A673 (cell line): Measurements from ENCODE around the gene STH. TPM values are rescaled to one million over a fixed set of nuclear protein-coding genes. Genes with fewer than 3 reads are reported as not detected.

Experiments
- BruUV-seq: library from RNA; stranded (reverse); fragments of 400-500 nt; replicated peaks from 2 replicates; lab custom pipeline; 2021; lab: Mats Ljungman, UMichigan
- CTCF ChIA-PET: fragments of 300-600 bp; sonication (Branson Sonifier 250); formaldehyde crosslinking; loops from one replicate; lab custom pipeline; 2022; ENCODE audit warnings: antibody characterized with exemption; lab: Charles Lee
- POLR2A ChIA-PET: fragments of 300-600 bp; sonication (Branson Sonifier 250); formaldehyde crosslinking; loops from one replicate; lab custom pipeline; 2022; ENCODE audit warnings: antibody characterized with exemption; ENCODE audit not compliant: low non-redundant PET; lab: Charles Lee
- DNase-seq: peaks from one replicate; pipeline ENCODE4 v3.0.0-alpha.2; 2015; ENCODE audit warnings: low spot score
- H3K27ac ChIP-seq: fragments of 200-600 bp; sonication (generic); 2 replicates; pipeline ENCODE4 v1.5.1; 2016; ENCODE audit warnings: mixed run types, low read depth, mild to moderate bottlenecking, mixed read lengths, antibody characterized with exemption, low read length; ENCODE audit not compliant: poor library complexity, severe bottlenecking
- H3K27me3 ChIP-seq: fragments of 200-600 bp; sonication (generic); replicated peaks from 2 replicates; pipeline ENCODE4 v1.6.1; 2017; ENCODE audit warnings: mixed run types, low read depth, mild to moderate bottlenecking, mixed read lengths, antibody characterized with exemption, low read length; ENCODE audit not compliant: insufficient read depth, poor library complexity
- H3K36me3 ChIP-seq: fragments of 200-600 bp; sonication (generic); 2 replicates; pipeline ENCODE4 v1.6.1; 2016; ENCODE audit warnings: mixed run types, mild to moderate bottlenecking, mixed read lengths, antibody characterized with exemption, low read length; ENCODE audit not compliant: insufficient read depth, poor library complexity, severe bottlenecking
- H3K4me1 ChIP-seq: fragments of 200-600 bp; sonication (generic); 2 replicates; pipeline ENCODE4 v1.6.1; 2017; ENCODE audit warnings: mixed run types, mild to moderate bottlenecking, mixed read lengths, antibody characterized with exemption, low read length; ENCODE audit not compliant: insufficient read depth, poor library complexity, severe bottlenecking
- H3K4me3 ChIP-seq: fragments of 200-600 bp; sonication (generic); 2 replicates; pipeline ENCODE4 v1.5.1; 2016; ENCODE audit warnings: low read depth, mixed run types, mild to moderate bottlenecking, mixed read lengths, low read length; ENCODE audit not compliant: poor library complexity, severe bottlenecking
- H3K9me3 ChIP-seq: fragments of 200-600 bp; sonication (generic); 2 replicates; pipeline ENCODE4 v1.6.1; 2016; ENCODE audit warnings: mixed run types, low read depth, mild to moderate bottlenecking, mixed read lengths, antibody characterized with exemption, low read length; ENCODE audit not compliant: poor library complexity, severe bottlenecking
- EZH2 ChIP-seq: fragments of 200-600 bp; sonication (generic); IDR thresholded peaks from 2 replicates; pipeline ENCODE4 v1.6.1; 2017; ENCODE audit warnings: borderline replicate concordance, low read depth, mild to moderate bottlenecking, mixed read lengths, antibody characterized with exemption, low read length; ENCODE audit not compliant: poor library complexity, severe bottlenecking
- intact Hi-C: fragments of 100-400 bp; cut with micrococcal nuclease; formaldehyde crosslinking; loops from one replicate; pipeline ENCODE4 v1.10.0; 2022; ENCODE audit not compliant: unreplicated experiment
- total RNA-seq: library from RNA; stranded (reverse); gene quantifications from 2 replicates; pipeline ENCODE4 v1.2.3, GENCODE V29; 2021
- TF ChIP-seq, protein P1 (sequence below): fragments of 300-800, 200-600 bp; sonication (generic); conservative IDR thresholded peaks from 2 replicates; pipeline ENCODE4 v1.5.1; 2017; ENCODE audit warnings: low read depth, mild to moderate bottlenecking, antibody characterized with exemption, low read length, moderate library complexity, mixed read lengths

STH gene
- total RNA-seq, 1 experiment from 2014 or later, result not detected

GRCh38 chr17:46028374-46028773 is 29.3 kb downstream of the STH start:
- Histone ChIP-seq H3K4me1 (no peaks in the 10 kb centered on the region), H3K4me3 (no peak overlapping the region), H3K36me3 (peaks cover 14% of the 10 kb centered on the region), H3K27ac (no peak overlapping the region), H3K9me3 (no peaks in the 10 kb centered on the region), H3K27me3 (no peaks in the 10 kb centered on the region)
- BruUV-seq, result no TSS peak
- no peak for DNase-seq
- ChIA-PET CTCF (no interaction called here), POLR2A (no interaction called here)
- no peak for TF ChIP-seq EZH2
- TF ChIP-seq, protein P1, sequence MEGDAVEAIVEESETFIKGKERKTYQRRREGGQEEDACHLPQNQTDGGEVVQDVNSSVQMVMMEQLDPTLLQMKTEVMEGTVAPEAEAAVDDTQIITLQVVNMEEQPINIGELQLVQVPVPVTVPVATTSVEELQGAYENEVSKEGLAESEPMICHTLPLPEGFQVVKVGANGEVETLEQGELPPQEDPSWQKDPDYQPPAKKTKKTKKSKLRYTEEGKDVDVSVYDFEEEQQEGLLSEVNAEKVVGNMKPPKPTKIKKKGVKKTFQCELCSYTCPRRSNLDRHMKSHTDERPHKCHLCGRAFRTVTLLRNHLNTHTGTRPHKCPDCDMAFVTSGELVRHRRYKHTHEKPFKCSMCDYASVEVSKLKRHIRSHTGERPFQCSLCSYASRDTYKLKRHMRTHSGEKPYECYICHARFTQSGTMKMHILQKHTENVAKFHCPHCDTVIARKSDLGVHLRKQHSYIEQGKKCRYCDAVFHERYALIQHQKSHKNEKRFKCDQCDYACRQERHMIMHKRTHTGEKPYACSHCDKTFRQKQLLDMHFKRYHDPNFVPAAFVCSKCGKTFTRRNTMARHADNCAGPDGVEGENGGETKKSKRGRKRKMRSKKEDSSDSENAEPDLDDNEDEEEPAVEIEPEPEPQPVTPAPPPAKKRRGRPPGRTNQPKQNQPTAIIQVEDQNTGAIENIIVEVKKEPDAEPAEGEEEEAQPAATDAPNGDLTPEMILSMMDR, result no peak
- intact Hi-C loops, result no loop called here

GRCh38 chr17:46028981-46029565 is 30.0 kb downstream of the STH start:
- ChIA-PET CTCF (interaction anchor here (0.6 kb wide), 1 partner anchor 164 kb away, joined by 4 read pairs; the partner anchor contains the start of gene KANSL1), POLR2A (no interaction called here)
- TF ChIP-seq, protein P1, result no peak
- TF ChIP-seq EZH2, result no peak
- H3K27ac ChIP-seq, result no peak overlapping the region
- H3K36me3 ChIP-seq, result peaks cover 21% of the 10 kb centered on the region
- no peaks in the 10 kb centered on the region for H3K9me3 ChIP-seq
- no TSS peak for BruUV-seq
- no peak for DNase-seq
- intact Hi-C loops, result no loop called here
- no peaks in the 10 kb centered on the region for H3K27me3 ChIP-seq
- H3K4me3 ChIP-seq, result no peak overlapping the region
- no peaks in the 10 kb centered on the region for H3K4me1 ChIP-seq

- Histone ChIP-seq H3K36me3 (peaks cover 24% of the 10 kb centered on the region), H3K4me1 (no peaks in the 10 kb centered on the region), H3K27ac (no peak overlapping the region), H3K4me3 (no peak overlapping the region), H3K9me3 (no peaks in the 10 kb centered on the region), H3K27me3 (no peaks in the 10 kb centered on the region)
- ChIA-PET POLR2A (no interaction called here), CTCF (interaction anchor here (0.6 kb wide), 1 partner anchor 163 kb away, joined by 4 read pairs; the partner anchor contains the start of gene KANSL1)
- no peak for DNase-seq
- no TSS peak for BruUV-seq
- TF ChIP-seq, protein P1, result no peak
- TF ChIP-seq EZH2, result no peak
- intact Hi-C loops, result no loop called here
Measured at GRCh38 chr17:46029627-46030026, 30.6 kb downstream of the STH start.
